Caco-2 (cell line): Measurements from ENCODE around the gene ZNF585A. TPM values are rescaled to one million over a fixed set of nuclear protein-coding genes. Genes with fewer than 3 reads are reported as not detected.

ENCODE experiments used
- BruUV-seq: library from RNA; stranded (reverse); fragments of 400-500 nt; replicated peaks from 2 replicates; lab custom pipeline; 2021; lab: Mats Ljungman, UMichigan
- CTCF ChIA-PET: fragments of 300-600 bp; sonication (Branson Sonifier 250); formaldehyde crosslinking; loops from one replicate; lab custom pipeline; 2022; ENCODE audit warnings: antibody characterized with exemption; lab: Charles Lee
- POLR2A ChIA-PET: fragments of 300-600 bp; sonication (Branson Sonifier 250); formaldehyde crosslinking; loops from one replicate; lab custom pipeline; 2022; ENCODE audit warnings: antibody characterized with exemption; lab: Charles Lee
- DNase-seq, 2 experiments: peaks; one replicate each; pipeline versions ENCODE4 v3.0.0 to v3.0.0-alpha.2; 2020 to 2022
- H3K27me3 ChIP-seq: replicated peaks from 2 replicates; pipeline ENCODE4 v1.6.0; 2011; ENCODE audit warnings: low read length; ENCODE audit not compliant: control insufficient read depth, insufficient read depth
- H3K36me3 ChIP-seq: 2 replicates; pipeline ENCODE4 v1.5.1; 2011; ENCODE audit warnings: low read length; ENCODE audit not compliant: control insufficient read depth, insufficient read depth
- H3K4me1 ChIP-seq: fragments of 250-450 bp; sonication (Bioruptor Pico); 2 replicates; pipeline ENCODE4 v1.5.1; 2020; ENCODE audit warnings: mild to moderate bottlenecking
- H3K4me3 ChIP-seq: 2 replicates; pipeline ENCODE4 v1.5.1; 2011; ENCODE audit warnings: low read depth, mild to moderate bottlenecking, control low read depth, low read length
- H3K9me3 ChIP-seq: fragments of 250-450 bp; sonication (Bioruptor Pico); 2 replicates; pipeline ENCODE4 v1.5.1; 2020; ENCODE audit warnings: mild to moderate bottlenecking, moderate library complexity
- H3K27ac Mint-ChIP-seq: one replicate; pipeline ENCODE4 v1.8.0; 2022; ENCODE audit warnings: mixed read lengths; ENCODE audit not compliant: unreplicated experiment
- H3K27me3 Mint-ChIP-seq: one replicate; pipeline ENCODE4 v1.8.0; 2022; ENCODE audit warnings: mixed read lengths; ENCODE audit not compliant: insufficient read depth, unreplicated experiment
- H3K36me3 Mint-ChIP-seq: one replicate; pipeline ENCODE4 v1.8.0; 2022; ENCODE audit warnings: mild to moderate bottlenecking, mixed read lengths; ENCODE audit not compliant: insufficient read depth, unreplicated experiment
- H3K4me1 Mint-ChIP-seq: one replicate; pipeline ENCODE4 v1.8.0; 2022; ENCODE audit warnings: low read depth, mixed read lengths; ENCODE audit not compliant: unreplicated experiment
- H3K4me3 Mint-ChIP-seq: one replicate; pipeline ENCODE4 v1.8.0; 2022; ENCODE audit warnings: mild to moderate bottlenecking, moderate library complexity, mixed read lengths; ENCODE audit not compliant: unreplicated experiment
- H3K9me3 Mint-ChIP-seq: one replicate; pipeline ENCODE4 v1.8.0; 2022; ENCODE audit warnings: mixed read lengths; ENCODE audit not compliant: unreplicated experiment
- intact Hi-C: fragments of 100-400 bp; cut with micrococcal nuclease; formaldehyde crosslinking; loops from one replicate; pipeline ENCODE4 v1.10.0; 2022; ENCODE audit not compliant: unreplicated experiment
- total RNA-seq: library from RNA; stranded (reverse); gene quantifications from 2 replicates; pipeline ENCODE4 v1.2.3, GENCODE V29; 2022
- TF ChIP-seq, protein P1 (sequence below), 2 experiments: fragments of 200-600 bp in 1 of 2; IDR thresholded peaks; 1 replicate in 1 of 2; 2 replicates in 1 of 2; pipeline versions ENCODE4 v1.5.1 to v1.8.0; 2011 to 2022; ENCODE audit warnings: antibody characterized with exemption in 1 of 2, control low read depth in 1 of 2, inconsistent platforms in 1 of 2, low read depth in 1 of 2, low read length in 1 of 2, mild to moderate bottlenecking in 1 of 2, moderate library complexity in 1 of 2; ENCODE audit not compliant: insufficient read depth in 1 of 2, severe bottlenecking in 1 of 2, unreplicated experiment in 1 of 2

The ZNF585A gene
- total RNA-seq, 1 experiment from 2014 or later: 7.3 TPM

DNA sequence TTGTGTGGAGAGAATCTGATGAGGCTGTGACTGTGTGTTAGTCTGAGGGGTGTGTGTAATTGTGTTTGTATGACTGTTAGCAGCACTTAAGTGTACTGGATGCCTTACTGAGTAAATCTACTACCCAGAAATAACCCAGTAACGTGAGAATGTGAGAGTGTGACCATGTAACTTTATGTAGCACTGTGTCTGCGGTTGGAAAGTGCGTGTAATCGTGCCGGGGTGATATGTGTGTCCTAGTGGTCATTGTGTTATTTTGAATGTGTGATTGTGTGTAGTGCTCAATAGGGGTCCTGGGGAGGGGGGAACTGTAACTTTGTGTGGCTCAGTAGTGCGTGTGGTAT lies 46.1 kb upstream of the ZNF585A start:
- Mint-ChIP-seq H3K36me3 (peaks cover 15% of the 10 kb centered on the region), H3K4me3 (peak overlapping the region; percentile 86), H3K4me1 (peaks cover 11% of the 10 kb centered on the region), H3K9me3 (peaks cover 13% of the 10 kb centered on the region), H3K27me3 (no peaks in the 10 kb centered on the region), H3K27ac (peak overlapping the region; percentile 92)
- Histone ChIP-seq H3K36me3 (no peaks in the 10 kb centered on the region), H3K9me3 (peaks cover 18% of the 10 kb centered on the region; the same call in 1 of the 2 replicates), H3K27me3 (no peaks in the 10 kb centered on the region), H3K4me1 (no peaks in the 10 kb centered on the region), H3K4me3 (peak overlapping the region; percentile 88)
- intact Hi-C loops: loop anchor here (1.0 to 10.0 kb wide), 3 partner anchors 8 to 1004 kb away; partner anchors contain the start of genes ZFP30, ZNF146, ZNF565 and ZNF585B
- ChIA-PET POLR2A (no interaction called here), CTCF (no interaction called here)
- TSS peak; percentile 80 for BruUV-seq
- no peak for DNase-seq
- TF ChIP-seq, protein P1, sequence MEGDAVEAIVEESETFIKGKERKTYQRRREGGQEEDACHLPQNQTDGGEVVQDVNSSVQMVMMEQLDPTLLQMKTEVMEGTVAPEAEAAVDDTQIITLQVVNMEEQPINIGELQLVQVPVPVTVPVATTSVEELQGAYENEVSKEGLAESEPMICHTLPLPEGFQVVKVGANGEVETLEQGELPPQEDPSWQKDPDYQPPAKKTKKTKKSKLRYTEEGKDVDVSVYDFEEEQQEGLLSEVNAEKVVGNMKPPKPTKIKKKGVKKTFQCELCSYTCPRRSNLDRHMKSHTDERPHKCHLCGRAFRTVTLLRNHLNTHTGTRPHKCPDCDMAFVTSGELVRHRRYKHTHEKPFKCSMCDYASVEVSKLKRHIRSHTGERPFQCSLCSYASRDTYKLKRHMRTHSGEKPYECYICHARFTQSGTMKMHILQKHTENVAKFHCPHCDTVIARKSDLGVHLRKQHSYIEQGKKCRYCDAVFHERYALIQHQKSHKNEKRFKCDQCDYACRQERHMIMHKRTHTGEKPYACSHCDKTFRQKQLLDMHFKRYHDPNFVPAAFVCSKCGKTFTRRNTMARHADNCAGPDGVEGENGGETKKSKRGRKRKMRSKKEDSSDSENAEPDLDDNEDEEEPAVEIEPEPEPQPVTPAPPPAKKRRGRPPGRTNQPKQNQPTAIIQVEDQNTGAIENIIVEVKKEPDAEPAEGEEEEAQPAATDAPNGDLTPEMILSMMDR (IDR thresholded peaks at IDR 0.05; ENCODE audit: insufficient read depth in 1 of 2, low read depth in 1 of 2, low read length in 1 of 2, severe bottlenecking in 1 of 2, unreplicated experiment in 1 of 2): no peak

DNA sequence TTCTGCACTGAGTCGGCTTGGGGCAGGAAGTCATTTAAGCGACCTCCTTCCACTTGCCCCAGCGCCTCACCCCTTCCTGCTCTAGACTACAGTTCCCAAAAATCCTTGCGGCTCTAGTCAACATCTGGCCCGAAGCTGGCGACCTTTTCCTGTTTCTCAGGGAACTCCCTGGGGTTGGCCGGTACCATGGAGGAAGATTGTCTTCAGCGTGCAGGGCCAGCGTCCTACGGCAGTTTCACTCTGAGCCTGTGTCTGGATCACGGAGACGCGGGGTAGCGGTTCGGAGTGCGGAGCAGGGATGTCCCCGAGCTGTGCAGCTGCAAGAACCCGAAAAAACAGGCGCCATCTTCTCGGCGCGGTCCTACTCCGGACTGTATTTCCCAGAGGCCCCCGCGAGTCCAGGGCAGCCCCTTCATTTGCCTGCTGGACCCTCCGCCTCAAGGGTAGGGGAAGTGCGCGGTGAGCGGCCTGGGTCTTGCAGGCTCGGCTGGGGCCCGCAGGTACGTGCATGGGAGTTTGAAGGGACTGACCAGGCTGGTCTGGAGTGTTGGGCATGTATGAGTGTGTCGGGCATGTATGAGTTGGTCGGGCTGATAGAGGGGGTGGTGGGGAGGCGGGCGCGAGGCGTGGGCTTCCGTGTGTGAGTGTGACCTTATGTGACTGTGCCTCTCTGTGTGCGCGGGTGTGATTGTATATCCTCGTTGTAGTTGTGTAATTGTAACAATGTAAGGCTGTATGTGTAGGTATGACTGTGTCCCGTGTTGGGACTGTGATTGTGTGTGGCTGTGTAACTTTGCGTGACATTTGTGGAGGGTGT lies 45.5 kb upstream of the ZNF585A start, which contains the start of gene ZNF383:
Gene ZNF383 (plus strand): TSS at position 440 of the 817 bp plus-strand sequence. CDS start 12,240 bp downstream, outside the sequence.
- BruUV-seq: no TSS peak
- Histone ChIP-seq H3K4me3 (peak within 1 kb of the TSS; percentile 88), H3K36me3 (no peaks in the 10 kb centered on the region), H3K4me1 (no peaks in the 10 kb centered on the region), H3K27me3 (no peaks in the 10 kb centered on the region), H3K9me3 (peaks cover 15% of the 10 kb centered on the region; the same call in 1 of the 2 replicates)
- TF ChIP-seq, protein P1 (IDR thresholded peaks at IDR 0.05; ENCODE audit: insufficient read depth in 1 of 2, low read depth in 1 of 2, low read length in 1 of 2, severe bottlenecking in 1 of 2, unreplicated experiment in 1 of 2): no peak
- Mint-ChIP-seq H3K4me1 (peaks cover 11% of the 10 kb centered on the region), H3K27me3 (no peaks in the 10 kb centered on the region), H3K36me3 (peaks cover 15% of the 10 kb centered on the region), H3K27ac (peak within 1 kb of the TSS; percentile 92), H3K9me3 (peaks cover 19% of the 10 kb centered on the region), H3K4me3 (peak within 1 kb of the TSS; percentile 86)
- intact Hi-C loops: loop anchor here (1.0 to 10.0 kb wide), 5 partner anchors 8 to 1003 kb away; partner anchors contain the start of genes ZFP30, ZNF146, ZNF420 and ZNF565
- POLR2A ChIA-PET: interaction anchor here (0.8 to 1.0 kb wide), 2 partner anchors 140 to 729 kb away, joined by 3 to 8 read pairs; partner anchors contain the start of genes ZNF420 and ZNF566
- peak; percentile 94 to 96 for DNase-seq
- CTCF ChIA-PET: no interaction called here

DNA sequence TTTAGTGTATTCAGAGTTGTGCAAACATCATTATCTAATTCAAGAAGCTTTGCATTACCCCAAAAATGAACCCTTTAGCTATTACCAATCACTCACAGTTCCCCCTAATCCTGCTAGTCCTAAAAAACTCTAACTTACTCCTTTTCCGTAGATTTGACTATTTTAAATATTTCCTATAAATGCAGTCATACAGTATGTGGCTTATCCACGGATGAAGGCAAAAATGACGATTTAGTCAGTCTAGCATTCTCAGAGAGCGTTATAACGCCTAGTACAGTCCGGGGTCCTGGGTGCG lies 44.9 kb upstream of the ZNF585A start:
- CTCF ChIA-PET: no interaction called here
- Histone ChIP-seq H3K4me1 (no peaks in the 10 kb centered on the region), H3K27me3 (no peaks in the 10 kb centered on the region), H3K36me3 (no peaks in the 10 kb centered on the region), H3K9me3 (peaks cover 11% of the 10 kb centered on the region; the same call in 1 of the 2 replicates), H3K4me3 (peak overlapping the region; percentile 88)
- peaks cover 24% of the 10 kb centered on the region for H3K9me3 Mint-ChIP-seq
- DNase-seq: no peak
- peak overlapping the region; percentile 86 for H3K4me3 Mint-ChIP-seq
- TSS peak; percentile 77 for BruUV-seq
- intact Hi-C loops: loop anchor here (1.0 to 10.0 kb wide), 4 partner anchors 45 to 1003 kb away; partner anchors contain the start of genes ZFP30, ZNF146, ZNF420 and ZNF565
- peaks cover 15% of the 10 kb centered on the region for H3K36me3 Mint-ChIP-seq
- H3K27ac Mint-ChIP-seq: peak overlapping the region; percentile 92
- H3K4me1 Mint-ChIP-seq: peaks cover 11% of the 10 kb centered on the region
- TF ChIP-seq, protein P1 (IDR thresholded peaks at IDR 0.05; ENCODE audit: insufficient read depth in 1 of 2, low read depth in 1 of 2, low read length in 1 of 2, severe bottlenecking in 1 of 2, unreplicated experiment in 1 of 2): no peak
- no peaks in the 10 kb centered on the region for H3K27me3 Mint-ChIP-seq
- POLR2A ChIA-PET: interaction anchor here (0.8 to 1.0 kb wide), 2 partner anchors 139 to 728 kb away, joined by 3 to 8 read pairs; partner anchors contain the start of genes ZNF420 and ZNF566
